Left lung (tissue), 10 donors: ENCODE measurements around the gene ARHGAP10. TPM values are rescaled to one million over a fixed set of nuclear protein-coding genes. Genes with fewer than 3 reads are reported as not detected.
A peak's percentile ranks its signal among the peaks of the same experiment; 100 is the strongest.

Experiments
- ATAC-seq: fragments of 200-7000 bp; cut with Tn5 transposase; one replicate; pipeline ENCODE4 v1.9.1; 2020; ENCODE audit warnings: moderate library complexity
- DNase-seq, 4 donors: peaks; one replicate each; pipeline ENCODE4 v3.0.0-alpha.2; 2013 to 2020
- H3K27ac ChIP-seq, 2 donors: fragments of 200-600 bp; sonication (generic) in 1 of 2; one replicate each; pipeline versions ENCODE4 v1.5.0 to v1.8.0; 2020 to 2021
- H3K27me3 ChIP-seq, 2 donors: fragments of 200-600 bp; sonication (generic) in 1 of 2; one replicate each; pipeline versions ENCODE4 v1.5.0 to v1.8.0; 2020 to 2021
- H3K36me3 ChIP-seq, 2 donors: fragments of 200-600 bp; sonication (generic) in 1 of 2; one replicate each; pipeline versions ENCODE4 v1.5.0 to v1.8.0; 2020 to 2021
- H3K4me1 ChIP-seq, 2 donors: fragments of 200-600 bp; one replicate each; pipeline ENCODE4 v1.8.0; 2021
- H3K4me3 ChIP-seq, 2 donors: fragments of 200-600 bp; sonication (generic) in 1 of 2; one replicate each; pipeline versions ENCODE4 v1.5.0 to v1.8.0; 2020 to 2021; ENCODE audit warnings: mild to moderate bottlenecking in 1 of 2
- H3K9me3 ChIP-seq, 2 donors: fragments of 200-600 bp; sonication (generic) in 1 of 2; one replicate each; pipeline versions ENCODE4 v1.5.0 to v1.8.0; 2020 to 2021
- CTCF ChIP-seq, 2 donors: fragments of 200-600 bp; sonication (generic) in 1 of 2; IDR thresholded peaks; one replicate each; pipeline versions ENCODE4 v1.5.0 to v1.8.0; 2021; ENCODE audit warnings: antibody characterized with exemption in 2 of 2
- intact Hi-C, 2 donors: fragments of 100-400 bp; cut with DNase I; formaldehyde crosslinking; loops; one replicate each; pipeline versions ENCODE4 v1.11.2 to v1.14.2; 2022
- polyA plus RNA-seq, 6 donors: library from polyadenylated mRNA; unstranded; fragments of 120-200 nt; gene quantifications; one replicate each; pipeline ENCODE4 v1.2.1, GENCODE V29; 2013; ENCODE audit not compliant: insufficient read length in 6 of 6
- total RNA-seq, 2 donors: library from RNA; stranded (reverse); fragmentation: NEBNext Ultra II Directional; extraction: Animal tissue kit (Norgen Biotek cat#: 25700); gene quantifications; one replicate each; pipeline ENCODE4 v1.2.1, GENCODE V29; 2021
- donor health status: DM: no; HTN: yes; CAD: no.
- donor health status: DM: no; HTN: no; CAD: no.

The ARHGAP10 gene
- total and polyA plus RNA-seq, 8 donors, result 11.6 to 25.4 (median 14.2) TPM

GRCh38 chr4:147933316-147933715, 201.4 kb downstream of the ARHGAP10 start:
- Histone ChIP-seq H3K27me3 (no peaks in the 10 kb centered on the region), H3K9me3 (no peaks in the 10 kb centered on the region), H3K4me1 (no peaks in the 10 kb centered on the region), H3K27ac (no peak overlapping the region), H3K36me3 (no peaks in the 10 kb centered on the region), H3K4me3 (no peak overlapping the region)
- DNase-seq (peak in 1 of 4 donors; percentile 4), ATAC-seq (no peak)
- TF ChIP-seq CTCF (IDR thresholded peaks at IDR 0.05), result no peak
- intact Hi-C loops, result no loop called here

- no peak for DNase-seq
- TF ChIP-seq CTCF (IDR thresholded peaks at IDR 0.05), result no peak
- no peaks in the 10 kb centered on the region for H3K36me3 ChIP-seq
- no peaks in the 10 kb centered on the region for H3K27me3 ChIP-seq
- no peak overlapping the region for H3K27ac ChIP-seq
- H3K9me3 ChIP-seq, result no peaks in the 10 kb centered on the region
- no peak for ATAC-seq
- intact Hi-C loops, result no loop called here
- no peaks in the 10 kb centered on the region for H3K4me1 ChIP-seq
- H3K4me3 ChIP-seq, result no peak overlapping the region
Measured at GRCh38 chr4:147933779-147934178, 201.9 kb downstream of the ARHGAP10 start.

- H3K27ac ChIP-seq, result no peak overlapping the region
- peaks cover 0 to 7% of the 10 kb centered on the region in 2 donors for H3K36me3 ChIP-seq
- no peak for DNase-seq
- peaks cover 0 to 4% of the 10 kb centered on the region in 2 donors for H3K4me1 ChIP-seq
- H3K9me3 ChIP-seq, result no peaks in the 10 kb centered on the region
- ATAC-seq, result no peak
- TF ChIP-seq CTCF (IDR thresholded peaks at IDR 0.05), result no peak
- intact Hi-C loops, result no loop called here
- H3K4me3 ChIP-seq, result no peak overlapping the region
- H3K27me3 ChIP-seq, result no peaks in the 10 kb centered on the region
Measured at GRCh38 chr4:147938496-147938895, 206.6 kb downstream of the ARHGAP10 start.

- no peaks in the 10 kb centered on the region for H3K9me3 ChIP-seq
- no peak for TF ChIP-seq CTCF (IDR thresholded peaks at IDR 0.05)
- intact Hi-C loops, result no loop called here
- ATAC-seq (no peak), DNase-seq (no peak)
- H3K4me1 ChIP-seq, result peaks cover 0 to 4% of the 10 kb centered on the region in 2 donors
- no peak overlapping the region for H3K4me3 ChIP-seq
- no peaks in the 10 kb centered on the region for H3K27me3 ChIP-seq
- H3K27ac ChIP-seq, result no peak overlapping the region
- peaks cover 0 to 7% of the 10 kb centered on the region in 2 donors for H3K36me3 ChIP-seq
Measured at GRCh38 chr4:147940171-147940570, 208.3 kb downstream of the ARHGAP10 start.

DNA sequence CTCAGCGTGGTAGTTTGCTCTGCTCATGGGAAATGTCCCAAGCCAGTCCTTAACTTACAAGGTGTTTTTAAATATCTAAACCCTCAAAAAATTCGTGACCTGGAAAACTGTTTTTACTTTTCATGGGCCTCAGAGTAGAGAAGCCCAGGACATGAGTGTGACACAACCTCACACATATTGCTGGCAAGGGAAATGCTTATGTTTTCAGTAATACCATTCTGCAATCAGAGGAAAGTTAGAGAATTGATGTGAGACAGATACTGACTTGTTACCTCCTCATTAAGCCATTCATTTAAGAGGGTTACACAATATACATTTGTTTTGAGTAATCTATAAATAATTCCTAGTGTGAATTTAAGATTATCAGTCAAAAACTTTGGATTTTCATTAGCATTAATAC, 209.5 kb downstream of the ARHGAP10 start:
- Histone ChIP-seq H3K4me3 (no peak overlapping the region), H3K36me3 (peaks cover 0 to 7% of the 10 kb centered on the region in 2 donors), H3K27ac (no peak overlapping the region), H3K4me1 (peaks cover 0 to 4% of the 10 kb centered on the region in 2 donors), H3K27me3 (no peaks in the 10 kb centered on the region), H3K9me3 (no peaks in the 10 kb centered on the region)
- intact Hi-C loops, result no loop called here
- ATAC-seq, result no peak
- no peak for TF ChIP-seq CTCF (IDR thresholded peaks at IDR 0.05)
- DNase-seq, result no peak
